Liver (tissue), 9 donors: ENCODE results near the gene UBE2F. TPM values are rescaled to one million over a fixed set of nuclear protein-coding genes. Genes with fewer than 3 reads are reported as not detected.

ENCODE experiments used
- DNase-seq: peaks from one replicate; pipeline ENCODE4 v3.0.0-alpha.2; 2017; ENCODE audit warnings: low spot score
- H3K27ac ChIP-seq, 2 donors: one replicate each; pipeline ENCODE4 v1.7.0; 2013; ENCODE audit warnings: inconsistent platforms in 2 of 2, low read length in 2 of 2, control low read depth in 1 of 2, low read depth in 1 of 2, mild to moderate bottlenecking in 1 of 2
- H3K27me3 ChIP-seq, 4 donors: one replicate each; pipeline versions ENCODE4 v1.6.1 to v1.7.0; 2013; ENCODE audit warnings: low read length in 3 of 4, inconsistent platforms in 1 of 4, mild to moderate bottlenecking in 1 of 4, moderate library complexity in 1 of 4; ENCODE audit not compliant: control insufficient read depth in 4 of 4, insufficient read depth in 4 of 4
- H3K36me3 ChIP-seq, 4 donors: one replicate each; pipeline versions ENCODE4 v1.6.1 to v1.7.0; 2013; ENCODE audit warnings: low read length in 3 of 4, mild to moderate bottlenecking in 3 of 4, low read depth in 1 of 4, moderate library complexity in 1 of 4; ENCODE audit not compliant: control insufficient read depth in 4 of 4, insufficient read depth in 3 of 4
- H3K4me1 ChIP-seq, 4 donors: one replicate each; pipeline versions ENCODE4 v1.6.1 to v1.7.0; 2013; ENCODE audit warnings: low read length in 3 of 4, mild to moderate bottlenecking in 3 of 4, moderate library complexity in 1 of 4; ENCODE audit not compliant: control insufficient read depth in 4 of 4, insufficient read depth in 4 of 4
- H3K4me3 ChIP-seq, 3 donors: one replicate each; pipeline versions ENCODE4 v1.6.1 to v1.7.0; 2013; ENCODE audit warnings: low read length in 3 of 3, control low read depth in 1 of 3, low read depth in 1 of 3, mild to moderate bottlenecking in 1 of 3
- H3K9ac ChIP-seq, 2 donors: one replicate each; pipeline ENCODE4 v1.7.0; 2013; ENCODE audit warnings: low read length in 2 of 2, mild to moderate bottlenecking in 2 of 2, moderate library complexity in 2 of 2, control low read depth in 1 of 2, low read depth in 1 of 2
- H3K9me3 ChIP-seq, 4 donors: one replicate each; pipeline versions ENCODE4 v1.6.1 to v1.7.0; 2013; ENCODE audit warnings: low read length in 3 of 4; ENCODE audit not compliant: control insufficient read depth in 4 of 4
- EGR1 ChIP-seq, 2 donors: IDR thresholded peaks; 2 replicates each; pipeline ENCODE4 v1.6.1; 2016 to 2018; ENCODE audit warnings: antibody characterized with exemption in 2 of 2, low read depth in 2 of 2
- FOXA1 ChIP-seq: IDR thresholded peaks from 2 replicates; pipeline ENCODE4 v1.6.1; 2016; ENCODE audit warnings: antibody characterized with exemption
- FOXA2 ChIP-seq: IDR thresholded peaks from 2 replicates; pipeline ENCODE4 v1.6.1; 2016; ENCODE audit warnings: antibody characterized with exemption
- GABPA ChIP-seq, 2 donors: IDR thresholded peaks in 1 of 2; conservative IDR thresholded peaks in 1 of 2; 2 replicates each; pipeline ENCODE4 v1.6.1; 2016; ENCODE audit warnings: antibody characterized with exemption in 2 of 2, mild to moderate bottlenecking in 1 of 2, moderate library complexity in 1 of 2
- HNF4A ChIP-seq, 2 donors: conservative IDR thresholded peaks; 2 replicates each; pipeline ENCODE4 v1.6.1; 2016; ENCODE audit warnings: antibody characterized with exemption in 2 of 2, mild to moderate bottlenecking in 2 of 2
- HNF4G ChIP-seq: IDR thresholded peaks from 2 replicates; pipeline ENCODE4 v1.6.1; 2016; ENCODE audit warnings: antibody characterized with exemption
- JUND ChIP-seq, 2 donors: IDR thresholded peaks; 2 replicates each; pipeline ENCODE4 v1.6.1; 2016; ENCODE audit warnings: antibody characterized with exemption in 2 of 2
- NR2F2 ChIP-seq: IDR thresholded peaks from 2 replicates; pipeline ENCODE4 v1.6.1; 2016; ENCODE audit warnings: antibody characterized with exemption
- RAD21 ChIP-seq, 2 donors: IDR thresholded peaks; 2 replicates each; pipeline ENCODE4 v1.6.1; 2016; ENCODE audit warnings: antibody characterized with exemption in 2 of 2, mild to moderate bottlenecking in 2 of 2
- RXRA ChIP-seq, 2 donors: IDR thresholded peaks; 2 replicates each; pipeline ENCODE4 v1.6.1; 2017 to 2018; ENCODE audit warnings: antibody characterized with exemption in 2 of 2, mild to moderate bottlenecking in 1 of 2
- SP1 ChIP-seq: IDR thresholded peaks from 2 replicates; pipeline ENCODE4 v1.6.1; 2018; ENCODE audit warnings: antibody characterized with exemption, mild to moderate bottlenecking
- TAF1 ChIP-seq: conservative IDR thresholded peaks from 2 replicates; pipeline ENCODE4 v1.6.1; 2016; ENCODE audit warnings: antibody characterized with exemption, mild to moderate bottlenecking
- YY1 ChIP-seq: IDR thresholded peaks from 2 replicates; pipeline ENCODE4 v1.6.1; 2016; ENCODE audit warnings: antibody characterized with exemption, mild to moderate bottlenecking
- ZBTB33 ChIP-seq: IDR thresholded peaks from 2 replicates; pipeline ENCODE4 v1.6.1; 2016; ENCODE audit warnings: antibody characterized with exemption
- WGBS: extraction: QIAGEN DNeasy Blood & Tissue Kit; methylation state at CpG from one replicate; pipeline ENCODE4 v1.1.7; 2013; 5-methylcytosine and 5-hydroxymethylcytosine counted together
- polyA plus RNA-seq, 2 donors: library from polyadenylated mRNA; stranded (reverse) in 1 of 2; unstranded in 1 of 2; fragments of 200-250 nt in 1 of 2; fragments of >200 nt in 1 of 2; fragmentation: Nextera tagmentation in 1 of 2; extraction: Ambion mirVana in 1 of 2; gene quantifications; one replicate each; pipeline versions ENCODE4 v1.2.1 to v1.2.3, GENCODE V29; 2013 to 2015
- total RNA-seq, 2 donors: library from RNA; depleted of rRNA; stranded (reverse); fragments of >200 nt; gene quantifications; one replicate each; pipeline ENCODE4 v1.2.3, GENCODE V29; 2014
- TF ChIP-seq, protein P1 (sequence below): IDR thresholded peaks from 2 replicates; pipeline ENCODE4 v1.6.1; 2016; ENCODE audit warnings: antibody characterized with exemption, mild to moderate bottlenecking
- TF ChIP-seq, protein P2 (sequence below): IDR thresholded peaks from 2 replicates; pipeline ENCODE4 v1.6.1; 2016; ENCODE audit warnings: antibody characterized with exemption
- TF ChIP-seq, protein P3 (sequence below): fragments of 150-350 bp; IDR thresholded peaks from 2 replicates; pipeline ENCODE4 v1.5.1; 2017; ENCODE audit warnings: improper control_type of control experiment, low read depth, low read length; ENCODE audit not compliant: missing input control
- TF ChIP-seq, protein P4 (sequence below): IDR thresholded peaks from 2 replicates; pipeline ENCODE4 v1.6.1; 2016; ENCODE audit warnings: antibody characterized with exemption
- donor health status: healthy.
- donor health status: healthy.
- donor health status: healthy.
- donor health status: healthy.
- donor health status: healthy.

Gene UBE2F
- total and polyA plus RNA-seq, 4 donors: 30.5 to 55.3 (median 32.1) TPM

GRCh38 chr2:237927135-237927534 is 39.7 kb upstream of the UBE2F start:
- no peaks in the 10 kb centered on the region for H3K36me3 ChIP-seq
- no peak overlapping the region for H3K4me3 ChIP-seq
- WGBS: 86% methylated on average over 5 of the region's 5 CpGs
- TF ChIP-seq RAD21 (IDR thresholded peaks at IDR 0.05) (no peak), TAF1 (no peak)
- TF ChIP-seq, protein P1, sequence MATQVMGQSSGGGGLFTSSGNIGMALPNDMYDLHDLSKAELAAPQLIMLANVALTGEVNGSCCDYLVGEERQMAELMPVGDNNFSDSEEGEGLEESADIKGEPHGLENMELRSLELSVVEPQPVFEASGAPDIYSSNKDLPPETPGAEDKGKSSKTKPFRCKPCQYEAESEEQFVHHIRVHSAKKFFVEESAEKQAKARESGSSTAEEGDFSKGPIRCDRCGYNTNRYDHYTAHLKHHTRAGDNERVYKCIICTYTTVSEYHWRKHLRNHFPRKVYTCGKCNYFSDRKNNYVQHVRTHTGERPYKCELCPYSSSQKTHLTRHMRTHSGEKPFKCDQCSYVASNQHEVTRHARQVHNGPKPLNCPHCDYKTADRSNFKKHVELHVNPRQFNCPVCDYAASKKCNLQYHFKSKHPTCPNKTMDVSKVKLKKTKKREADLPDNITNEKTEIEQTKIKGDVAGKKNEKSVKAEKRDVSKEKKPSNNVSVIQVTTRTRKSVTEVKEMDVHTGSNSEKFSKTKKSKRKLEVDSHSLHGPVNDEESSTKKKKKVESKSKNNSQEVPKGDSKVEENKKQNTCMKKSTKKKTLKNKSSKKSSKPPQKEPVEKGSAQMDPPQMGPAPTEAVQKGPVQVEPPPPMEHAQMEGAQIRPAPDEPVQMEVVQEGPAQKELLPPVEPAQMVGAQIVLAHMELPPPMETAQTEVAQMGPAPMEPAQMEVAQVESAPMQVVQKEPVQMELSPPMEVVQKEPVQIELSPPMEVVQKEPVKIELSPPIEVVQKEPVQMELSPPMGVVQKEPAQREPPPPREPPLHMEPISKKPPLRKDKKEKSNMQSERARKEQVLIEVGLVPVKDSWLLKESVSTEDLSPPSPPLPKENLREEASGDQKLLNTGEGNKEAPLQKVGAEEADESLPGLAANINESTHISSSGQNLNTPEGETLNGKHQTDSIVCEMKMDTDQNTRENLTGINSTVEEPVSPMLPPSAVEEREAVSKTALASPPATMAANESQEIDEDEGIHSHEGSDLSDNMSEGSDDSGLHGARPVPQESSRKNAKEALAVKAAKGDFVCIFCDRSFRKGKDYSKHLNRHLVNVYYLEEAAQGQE: peak; percentile 97
- no peak overlapping the region for H3K9ac ChIP-seq
- H3K9me3 ChIP-seq: peaks cover 0 to 10% (median 4%) of the 10 kb centered on the region in 4 donors
- H3K27me3 ChIP-seq: no peaks in the 10 kb centered on the region
- no peak for DNase-seq
- peaks cover 0 to 2% (median 0%) of the 10 kb centered on the region in 4 donors for H3K4me1 ChIP-seq
- H3K27ac ChIP-seq: no peak overlapping the region

GRCh38 chr2:237927986-237928385 is 38.8 kb upstream of the UBE2F start:
- no peak overlapping the region for H3K9ac ChIP-seq
- H3K27me3 ChIP-seq: no peaks in the 10 kb centered on the region
- peaks cover 0 to 10% (median 4%) of the 10 kb centered on the region in 4 donors for H3K9me3 ChIP-seq
- no peak for DNase-seq
- no peak overlapping the region for H3K4me3 ChIP-seq
- no peaks in the 10 kb centered on the region for H3K36me3 ChIP-seq
- WGBS: 87% methylated on average over 4 of the region's 4 CpGs
- no peak for TF ChIP-seq NR2F2
- TF ChIP-seq, protein P2, sequence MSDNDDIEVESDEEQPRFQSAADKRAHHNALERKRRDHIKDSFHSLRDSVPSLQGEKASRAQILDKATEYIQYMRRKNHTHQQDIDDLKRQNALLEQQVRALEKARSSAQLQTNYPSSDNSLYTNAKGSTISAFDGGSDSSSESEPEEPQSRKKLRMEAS: no peak
- TF ChIP-seq JUND (IDR thresholded peaks at IDR 0.05): no peak
- TF ChIP-seq, protein P1: no peak
- TF ChIP-seq HNF4A (conservative IDR thresholded peaks at IDR 0.05): no peak
- TF ChIP-seq, protein P3, sequence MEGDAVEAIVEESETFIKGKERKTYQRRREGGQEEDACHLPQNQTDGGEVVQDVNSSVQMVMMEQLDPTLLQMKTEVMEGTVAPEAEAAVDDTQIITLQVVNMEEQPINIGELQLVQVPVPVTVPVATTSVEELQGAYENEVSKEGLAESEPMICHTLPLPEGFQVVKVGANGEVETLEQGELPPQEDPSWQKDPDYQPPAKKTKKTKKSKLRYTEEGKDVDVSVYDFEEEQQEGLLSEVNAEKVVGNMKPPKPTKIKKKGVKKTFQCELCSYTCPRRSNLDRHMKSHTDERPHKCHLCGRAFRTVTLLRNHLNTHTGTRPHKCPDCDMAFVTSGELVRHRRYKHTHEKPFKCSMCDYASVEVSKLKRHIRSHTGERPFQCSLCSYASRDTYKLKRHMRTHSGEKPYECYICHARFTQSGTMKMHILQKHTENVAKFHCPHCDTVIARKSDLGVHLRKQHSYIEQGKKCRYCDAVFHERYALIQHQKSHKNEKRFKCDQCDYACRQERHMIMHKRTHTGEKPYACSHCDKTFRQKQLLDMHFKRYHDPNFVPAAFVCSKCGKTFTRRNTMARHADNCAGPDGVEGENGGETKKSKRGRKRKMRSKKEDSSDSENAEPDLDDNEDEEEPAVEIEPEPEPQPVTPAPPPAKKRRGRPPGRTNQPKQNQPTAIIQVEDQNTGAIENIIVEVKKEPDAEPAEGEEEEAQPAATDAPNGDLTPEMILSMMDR: no peak
- no peak for TF ChIP-seq FOXA2
- TF ChIP-seq RXRA (IDR thresholded peaks at IDR 0.05): no peak
- no peak for TF ChIP-seq EGR1 (IDR thresholded peaks at IDR 0.05; ENCODE audit: low read depth in 2 of 2)
- TF ChIP-seq FOXA1: no peak
- no peak for TF ChIP-seq TAF1
- TF ChIP-seq HNF4G: no peak
- no peak for TF ChIP-seq SP1
- TF ChIP-seq, protein P4, sequence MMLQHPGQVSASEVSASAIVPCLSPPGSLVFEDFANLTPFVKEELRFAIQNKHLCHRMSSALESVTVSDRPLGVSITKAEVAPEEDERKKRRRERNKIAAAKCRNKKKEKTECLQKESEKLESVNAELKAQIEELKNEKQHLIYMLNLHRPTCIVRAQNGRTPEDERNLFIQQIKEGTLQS: no peak
- TF ChIP-seq RAD21 (IDR thresholded peaks at IDR 0.05): no peak
- TF ChIP-seq GABPA (IDR thresholded peaks at IDR 0.05 in 1 of 2, conservative IDR thresholded peaks at IDR 0.05 in 1 of 2): no peak
- TF ChIP-seq YY1: no peak
- no peak for TF ChIP-seq ZBTB33
- H3K4me1 ChIP-seq: peaks cover 0 to under 1% (median 0%) of the 10 kb centered on the region in 4 donors
- no peak overlapping the region for H3K27ac ChIP-seq
